Activated CD4-positive, alpha-beta T cell treated with anti-CD3 and anti-CD28 coated beads, Interleukin-2, amount 50 U/mL, for 24 hours (primary cell): ENCODE data around the gene NPAS2.

Experiments used
- DNase-seq, 2 donors: peaks; one replicate each; pipeline ENCODE4 v3.0.0-alpha.2; 2020; ENCODE audit warnings: low read depth in 1 of 2, low spot score in 1 of 2

Gene NPAS2

DNA sequence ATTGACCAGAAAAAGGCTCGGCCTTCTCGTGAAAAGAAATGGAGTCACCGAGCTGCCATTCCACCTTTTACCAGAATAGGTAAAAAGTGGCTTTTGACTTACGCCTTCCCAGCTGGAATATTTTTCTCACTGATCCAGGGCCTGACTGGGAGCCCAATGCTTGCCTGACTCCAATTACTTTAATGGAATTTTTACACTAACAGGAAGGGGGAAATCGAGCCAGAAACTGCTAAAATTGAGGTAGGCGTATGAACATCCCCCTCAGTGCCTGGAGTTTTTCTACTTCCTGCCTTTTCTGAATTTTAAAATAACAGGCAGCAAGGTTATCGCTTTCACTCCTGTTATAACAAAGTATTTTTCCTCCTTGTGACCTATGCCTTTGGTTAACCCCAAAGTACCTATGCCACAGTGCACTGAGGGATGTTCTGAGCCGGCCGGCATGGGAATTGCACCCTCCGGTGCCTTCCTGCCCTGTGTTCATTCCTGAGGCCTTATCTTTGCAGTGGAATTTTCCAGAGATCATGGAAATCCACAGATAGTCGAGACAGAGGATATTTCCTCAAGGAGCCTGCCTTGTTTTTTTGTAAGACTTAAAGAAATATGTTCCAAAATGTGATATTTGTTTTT is 163.9 kb downstream of the NPAS2 start:
- no peak for DNase-seq

- peak; percentile 61 to 62 for DNase-seq
Measured at GRCh38 chr2:100984892-100985307, 165.0 kb downstream of the NPAS2 start.

DNA sequence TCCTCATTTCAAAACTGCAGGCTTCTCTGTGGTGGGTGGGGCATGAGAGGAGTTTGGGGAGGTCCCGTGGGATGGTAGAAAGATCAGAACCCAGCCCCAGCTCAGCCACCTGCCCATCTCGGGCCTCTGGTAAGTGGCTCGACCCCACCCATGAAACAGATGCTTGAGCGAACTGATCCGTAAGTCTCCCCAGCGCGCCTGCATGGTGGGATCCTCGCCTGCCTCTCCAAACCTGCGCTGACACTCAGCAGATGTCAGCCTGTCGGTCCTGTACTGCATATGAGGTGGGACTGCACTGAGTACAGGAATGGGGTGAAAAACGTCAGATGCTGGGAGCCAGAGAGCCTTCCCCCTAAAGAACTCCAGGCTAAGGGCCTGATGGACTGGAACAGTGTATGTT is 166.2 kb downstream of the NPAS2 start:
- no peak for DNase-seq

DNA sequence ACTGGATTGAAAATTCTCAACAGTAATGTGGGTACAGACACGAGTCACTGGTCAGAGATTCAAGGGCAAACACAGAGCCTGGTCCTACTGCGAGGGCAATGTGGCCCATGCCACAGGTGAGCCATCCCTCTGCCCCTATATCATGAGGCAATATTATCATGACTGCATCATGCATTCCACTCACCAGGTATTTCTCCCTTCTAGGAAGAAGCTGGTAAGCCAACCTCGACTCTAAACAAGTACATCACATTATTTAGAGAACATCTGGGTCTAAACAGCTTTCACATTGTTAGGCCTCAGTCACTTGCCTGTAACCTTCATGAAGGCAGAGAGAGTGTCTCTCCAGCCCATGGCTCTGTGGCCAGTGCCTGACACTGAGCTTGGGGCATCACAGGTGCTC is 167.6 kb downstream of the NPAS2 start:
- DNase-seq = no peak

GRCh38 chr2:100987974-100988373 is 168.0 kb downstream of the NPAS2 start:
- no peak for DNase-seq

DNA sequence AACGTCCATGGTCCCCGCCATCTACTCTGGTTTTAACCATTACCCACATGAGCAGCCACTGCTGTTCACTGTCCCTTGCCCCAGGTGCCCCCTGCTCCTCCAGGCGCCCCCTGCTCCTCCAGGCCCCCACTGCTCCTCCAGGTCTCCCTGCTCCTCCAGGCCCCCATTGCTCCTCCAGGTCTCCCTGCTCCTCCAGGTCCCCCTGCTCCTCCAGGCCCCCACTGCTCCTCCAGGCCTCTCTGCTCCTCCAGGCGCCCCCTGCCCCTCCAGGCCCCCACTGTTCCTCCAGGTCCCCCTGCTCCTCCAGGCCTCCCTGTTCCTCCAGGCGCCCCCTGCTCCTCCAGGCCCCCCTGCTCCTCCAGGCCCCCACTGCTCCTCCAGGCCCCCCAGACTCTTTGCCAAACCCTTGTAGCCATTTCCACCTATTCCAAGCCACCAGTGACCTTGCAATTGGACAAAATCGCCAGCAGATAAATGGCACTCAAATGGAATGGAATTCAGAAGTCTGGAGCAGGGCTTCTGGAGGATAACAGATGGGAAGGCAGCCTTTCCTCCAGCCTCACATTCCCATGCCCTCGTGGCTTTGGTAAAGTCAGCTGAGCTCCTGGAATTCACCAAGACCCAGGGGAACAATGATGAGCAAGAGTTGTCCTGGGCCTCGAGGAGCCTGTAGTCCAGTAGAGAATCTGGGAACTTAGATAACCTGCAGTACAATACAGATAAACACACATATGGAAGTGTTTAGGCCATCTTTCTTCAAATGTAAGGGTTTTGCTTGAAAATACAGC is 168.9 kb downstream of the NPAS2 start:
- no peak for DNase-seq

GRCh38 chr2:100989666-100990065 is 169.7 kb downstream of the NPAS2 start:
- DNase-seq = no peak

GRCh38 chr2:100990166-100990565 is 170.2 kb downstream of the NPAS2 start:
- DNase-seq = no peak

GRCh38 chr2:100990650-100991403 is 170.9 kb downstream of the NPAS2 start:
- DNase-seq = no peak

DNA sequence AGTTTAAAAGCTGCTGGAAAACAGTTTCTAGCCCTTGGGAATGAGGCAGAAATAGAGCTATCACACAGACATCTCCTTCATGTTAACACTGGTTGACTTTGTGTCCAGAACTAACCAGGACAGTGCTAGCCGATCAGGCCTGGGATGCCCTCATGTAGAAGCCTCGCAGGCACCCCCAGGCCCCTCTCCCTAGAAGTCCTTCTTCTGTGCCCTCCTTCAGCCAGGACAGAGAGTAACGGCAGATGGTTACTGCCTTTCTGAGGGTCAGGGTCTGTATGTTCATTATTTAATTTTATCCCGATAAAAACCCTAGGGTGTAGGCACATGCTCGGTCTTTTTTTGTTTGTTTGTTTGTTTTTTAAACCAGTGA is 171.4 kb downstream of the NPAS2 start:
- DNase-seq = no peak

DNA sequence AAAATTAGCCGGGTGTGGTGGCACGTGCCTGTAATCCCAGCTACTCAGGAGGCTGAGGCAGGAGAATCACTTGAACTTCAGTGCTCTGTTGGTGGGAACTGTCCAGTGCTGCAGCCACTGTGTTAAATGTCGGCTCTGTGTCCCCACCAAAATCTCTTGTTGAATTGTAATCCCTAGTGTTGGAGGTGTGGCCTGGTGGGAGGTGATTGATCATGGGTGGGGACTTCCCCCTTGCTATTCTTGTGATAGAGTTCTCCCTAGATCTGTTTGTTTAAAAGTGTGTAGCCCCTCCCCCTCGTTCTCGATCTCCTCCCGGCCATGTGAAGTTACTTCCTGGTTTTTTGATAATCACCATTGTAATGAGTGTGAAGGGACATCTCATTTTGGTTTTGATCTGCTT is 172.3 kb downstream of the NPAS2 start:
- no peak for DNase-seq

DNA sequence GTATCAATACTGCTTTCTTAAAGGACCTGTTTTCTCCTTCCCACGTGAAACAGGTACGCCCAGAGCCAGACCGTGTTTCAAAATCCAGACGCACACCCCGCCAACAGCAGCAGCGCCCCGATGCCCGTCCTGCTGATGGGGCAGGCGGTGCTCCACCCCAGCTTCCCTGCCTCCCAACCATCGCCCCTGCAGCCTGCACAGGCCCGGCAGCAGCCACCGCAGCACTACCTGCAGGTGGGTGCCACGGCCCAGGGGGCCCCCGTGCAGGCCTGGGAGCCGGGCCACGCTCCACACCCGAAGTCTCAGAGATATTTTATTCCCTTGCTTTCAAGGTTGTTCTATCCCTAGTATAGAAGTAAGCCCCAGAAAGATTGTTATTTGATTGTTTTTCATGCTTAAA is 173.4 kb downstream of the NPAS2 start:
- DNase-seq = no peak

- DNase-seq = no peak
Measured at GRCh38 chr2:100995309-100996075, 175.6 kb downstream of the NPAS2 start.

GRCh38 chr2:100997509-100998234 is 177.7 kb downstream of the NPAS2 start:
- no peak for DNase-seq

GRCh38 chr2:100998235-100998573 is 178.3 kb downstream of the NPAS2 start:
- DNase-seq = no peak

GRCh38 chr2:100999995-101000394 is 180.1 kb downstream of the NPAS2 start:
- no peak for DNase-seq

DNA sequence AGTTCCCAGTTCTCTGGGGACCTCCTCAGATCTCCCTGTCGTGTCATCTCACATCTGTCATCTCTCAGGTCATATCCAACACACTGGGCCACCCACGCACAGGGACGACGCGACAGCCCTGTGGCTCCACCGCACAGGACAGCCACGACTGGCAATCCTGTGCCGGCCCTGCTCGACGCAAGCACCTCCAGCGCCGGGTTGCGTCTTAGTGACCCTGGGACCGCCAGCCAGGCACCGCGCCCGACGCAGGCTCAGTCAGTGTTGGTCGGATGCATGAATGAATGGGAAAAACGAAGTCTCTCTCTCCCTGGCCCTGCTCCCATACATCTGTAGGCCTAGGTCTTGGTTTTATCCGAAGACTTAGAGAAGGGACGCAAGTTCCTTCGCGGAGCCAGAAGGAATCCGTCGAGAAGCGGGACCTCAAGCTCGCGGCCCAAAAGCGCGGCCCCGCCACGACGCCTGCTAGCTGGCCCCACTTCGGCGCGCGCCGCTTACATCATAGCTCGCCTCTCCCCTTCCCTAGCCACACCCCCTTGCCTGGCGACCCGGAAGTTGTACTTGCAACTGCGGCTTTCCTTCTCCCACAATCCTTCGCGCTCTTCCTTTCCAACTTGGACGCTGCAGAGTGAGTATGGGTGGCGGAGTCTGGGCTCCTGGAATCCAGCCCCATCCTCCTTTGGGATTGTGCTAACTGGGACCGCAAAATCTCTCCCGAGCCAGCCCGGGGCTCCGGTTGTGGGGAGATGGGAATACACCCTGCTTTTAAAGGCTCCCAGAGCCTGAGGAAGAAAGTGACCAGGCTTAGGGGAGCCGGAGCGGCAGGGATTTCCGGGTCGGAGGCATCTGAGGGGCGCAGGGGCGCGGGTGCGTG is 182.0 kb downstream of the NPAS2 start, which contains the start of gene RPL31:
TSS of gene RPL31 (plus strand) at position 599 of the 871 bp plus-strand sequence. CDS start 413 bp downstream, outside the sequence.
- DNase-seq = peak; percentile 88 to 96

GRCh38 chr2:101002562-101003277 is 182.8 kb downstream of the NPAS2 start:
- DNase-seq = no peak

- DNase-seq = no peak
Measured at GRCh38 chr2:101003278-101003775, 183.4 kb downstream of the NPAS2 start.
